Ishikawa (cell line): ENCODE results near the gene TMEM132D.

Experiments
- CREB1 ChIP-seq: IDR thresholded peaks from 2 replicates; pipeline ENCODE4 v1.6.1; 2012; ENCODE audit warnings: low read depth
- RAD21 ChIP-seq: IDR thresholded peaks from 2 replicates; pipeline ENCODE4 v1.6.1; 2012; ENCODE audit warnings: low read depth
- TAF1 ChIP-seq: IDR thresholded peaks from 2 replicates; pipeline ENCODE4 v1.6.1; 2012; ENCODE audit warnings: low read depth, mild to moderate bottlenecking
- TCF12 ChIP-seq: IDR thresholded peaks from 2 replicates; pipeline ENCODE4 v1.6.1; 2012; ENCODE audit warnings: low read depth
- TEAD4 ChIP-seq: IDR thresholded peaks from 2 replicates; pipeline ENCODE4 v1.6.1; 2012
- TF ChIP-seq, protein P1 (sequence below): IDR thresholded peaks from 2 replicates; pipeline ENCODE4 v1.6.1; 2012; ENCODE audit warnings: low read depth, mild to moderate bottlenecking

DNA sequence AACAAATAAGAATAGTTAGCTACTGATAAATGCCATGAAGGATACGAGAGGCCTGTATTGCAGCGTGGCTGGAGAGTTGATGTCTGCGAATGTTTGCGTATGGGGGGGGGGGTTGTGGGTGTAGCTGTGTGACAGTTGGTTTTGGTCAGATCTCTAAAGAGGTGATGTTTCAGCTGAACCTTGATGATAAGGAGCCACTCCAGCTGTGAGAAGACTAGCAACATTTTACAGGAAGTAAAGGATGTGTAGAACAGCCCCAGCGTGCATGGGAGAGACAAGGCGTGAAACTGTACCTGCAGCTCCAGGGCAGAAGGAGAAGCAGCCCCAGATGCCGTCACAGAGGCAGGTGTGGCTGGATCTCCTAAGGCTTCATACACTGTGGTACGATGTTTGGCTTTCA lies 416.9 kb downstream of the TMEM132D start:
- TF ChIP-seq TCF12 (no peak), RAD21 (no peak), TAF1 (no peak), TEAD4 (no peak), CREB1 (no peak)
- TF ChIP-seq, protein P1, sequence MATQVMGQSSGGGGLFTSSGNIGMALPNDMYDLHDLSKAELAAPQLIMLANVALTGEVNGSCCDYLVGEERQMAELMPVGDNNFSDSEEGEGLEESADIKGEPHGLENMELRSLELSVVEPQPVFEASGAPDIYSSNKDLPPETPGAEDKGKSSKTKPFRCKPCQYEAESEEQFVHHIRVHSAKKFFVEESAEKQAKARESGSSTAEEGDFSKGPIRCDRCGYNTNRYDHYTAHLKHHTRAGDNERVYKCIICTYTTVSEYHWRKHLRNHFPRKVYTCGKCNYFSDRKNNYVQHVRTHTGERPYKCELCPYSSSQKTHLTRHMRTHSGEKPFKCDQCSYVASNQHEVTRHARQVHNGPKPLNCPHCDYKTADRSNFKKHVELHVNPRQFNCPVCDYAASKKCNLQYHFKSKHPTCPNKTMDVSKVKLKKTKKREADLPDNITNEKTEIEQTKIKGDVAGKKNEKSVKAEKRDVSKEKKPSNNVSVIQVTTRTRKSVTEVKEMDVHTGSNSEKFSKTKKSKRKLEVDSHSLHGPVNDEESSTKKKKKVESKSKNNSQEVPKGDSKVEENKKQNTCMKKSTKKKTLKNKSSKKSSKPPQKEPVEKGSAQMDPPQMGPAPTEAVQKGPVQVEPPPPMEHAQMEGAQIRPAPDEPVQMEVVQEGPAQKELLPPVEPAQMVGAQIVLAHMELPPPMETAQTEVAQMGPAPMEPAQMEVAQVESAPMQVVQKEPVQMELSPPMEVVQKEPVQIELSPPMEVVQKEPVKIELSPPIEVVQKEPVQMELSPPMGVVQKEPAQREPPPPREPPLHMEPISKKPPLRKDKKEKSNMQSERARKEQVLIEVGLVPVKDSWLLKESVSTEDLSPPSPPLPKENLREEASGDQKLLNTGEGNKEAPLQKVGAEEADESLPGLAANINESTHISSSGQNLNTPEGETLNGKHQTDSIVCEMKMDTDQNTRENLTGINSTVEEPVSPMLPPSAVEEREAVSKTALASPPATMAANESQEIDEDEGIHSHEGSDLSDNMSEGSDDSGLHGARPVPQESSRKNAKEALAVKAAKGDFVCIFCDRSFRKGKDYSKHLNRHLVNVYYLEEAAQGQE = no peak
